Heart left ventricle (tissue), 13 donors: ENCODE results near the gene RBP5.

Experiments used
- POLR2A ChIP-seq, 2 donors: fragments of 450-650 bp; IDR thresholded peaks; one replicate each; pipeline ENCODE4 v1.6.1; 2017; ENCODE audit warnings: antibody characterized with exemption in 2 of 2, mild to moderate bottlenecking in 2 of 2, moderate library complexity in 2 of 2
- TF ChIP-seq, protein P1 (sequence below), 12 donors: fragments of 200-600 bp; sonication (generic) in 4 of 12; IDR thresholded peaks; one replicate each; pipeline versions ENCODE4 v1.5.0 to v1.8.0; 2018 to 2022; ENCODE audit warnings: antibody characterized with exemption in 12 of 12, mild to moderate bottlenecking in 5 of 12
- donor health status: ischemic (EF 13 %, LVEDD 7.1; RV severe dilation, severe dysfunction).
- donor health status: DM: no; HTN: yes; CAD: no.
- donor health status: DM: no; HTN: no; CAD: no.
- donor health status: ischemic (EF 25% LVEDD 6.9; RV normal size, moderate dysfunction).
- donor health status: ischemic (EF 25% LVEDD 5.7; RV mildly dilated, moderate dysfunction).
- donor health status: ischemic (EF 35%, LVEDD 5.7; RV mildly dilated, moderate dysfunction).
- donor health status: nonischemic (EF 11% LVEDD 7.7; RV severe dilation, severe dysfunction).
- donor health status: DM: yes; HTN: yes; CAD: no.
- donor health status: PGD.
- donor health status: ischemic (EF 29% LVEDD 5.4; RV normal size, mild dysfunction).
- donor health status: nonischemic (EF 23%, LVEDD 6.1; RV moderate dilation, normal function).

DNA sequence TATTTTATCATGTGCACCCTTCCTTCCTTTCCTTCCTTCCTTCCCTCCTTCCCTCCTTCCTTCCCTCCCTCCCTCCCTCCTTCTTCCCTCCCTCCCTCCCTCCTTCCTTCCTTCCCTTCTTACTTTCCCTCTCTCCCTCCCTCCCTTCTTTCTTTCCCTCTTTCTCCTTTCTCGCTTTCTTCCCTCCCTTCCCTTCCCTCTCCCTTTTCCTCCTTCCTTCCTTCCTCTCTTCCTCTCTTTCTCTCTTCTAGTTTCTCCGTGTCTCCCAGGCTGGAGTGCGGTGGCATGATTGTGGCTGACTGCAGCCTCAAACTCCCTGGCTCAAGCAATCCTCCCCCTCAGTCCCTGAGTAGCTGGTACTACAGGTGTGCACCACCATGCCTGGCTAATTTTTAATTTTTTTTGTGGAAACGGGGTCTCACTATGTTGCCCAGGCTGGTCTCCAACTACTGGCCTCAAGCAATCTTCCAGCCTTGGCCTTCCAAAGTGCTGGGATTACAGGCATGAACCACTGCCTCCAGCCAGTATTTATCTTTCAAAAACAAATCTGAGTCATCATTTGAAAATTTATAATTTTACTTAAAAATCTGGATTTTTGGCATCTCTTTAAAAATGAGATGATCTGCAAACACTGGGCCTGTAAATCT, 27.5 kb downstream of the RBP5 start:
- TF ChIP-seq POLR2A (IDR thresholded peaks at IDR 0.05) = no peak
- TF ChIP-seq, protein P1, sequence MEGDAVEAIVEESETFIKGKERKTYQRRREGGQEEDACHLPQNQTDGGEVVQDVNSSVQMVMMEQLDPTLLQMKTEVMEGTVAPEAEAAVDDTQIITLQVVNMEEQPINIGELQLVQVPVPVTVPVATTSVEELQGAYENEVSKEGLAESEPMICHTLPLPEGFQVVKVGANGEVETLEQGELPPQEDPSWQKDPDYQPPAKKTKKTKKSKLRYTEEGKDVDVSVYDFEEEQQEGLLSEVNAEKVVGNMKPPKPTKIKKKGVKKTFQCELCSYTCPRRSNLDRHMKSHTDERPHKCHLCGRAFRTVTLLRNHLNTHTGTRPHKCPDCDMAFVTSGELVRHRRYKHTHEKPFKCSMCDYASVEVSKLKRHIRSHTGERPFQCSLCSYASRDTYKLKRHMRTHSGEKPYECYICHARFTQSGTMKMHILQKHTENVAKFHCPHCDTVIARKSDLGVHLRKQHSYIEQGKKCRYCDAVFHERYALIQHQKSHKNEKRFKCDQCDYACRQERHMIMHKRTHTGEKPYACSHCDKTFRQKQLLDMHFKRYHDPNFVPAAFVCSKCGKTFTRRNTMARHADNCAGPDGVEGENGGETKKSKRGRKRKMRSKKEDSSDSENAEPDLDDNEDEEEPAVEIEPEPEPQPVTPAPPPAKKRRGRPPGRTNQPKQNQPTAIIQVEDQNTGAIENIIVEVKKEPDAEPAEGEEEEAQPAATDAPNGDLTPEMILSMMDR (IDR thresholded peaks at IDR 0.05) = no peak
